ENCODE measurements around the gene PACSIN2. TPM values are rescaled to one million over a fixed set of nuclear protein-coding genes. Genes with fewer than 3 reads are reported as not detected.
"Not testable (repeated sequence)": the region's sequence is repeated elsewhere in the genome, so short reads cannot be mapped to it uniquely, and the experiment has no call there.

Gene PACSIN2
- total RNA-seq, result 100 to 1,000 TPM; 191 to 219 TPM
- long read RNA-seq, transcript PACSIN2-201 (11 exons, 3,249 nt), result major isoform, 201 of 246 reads
- long read RNA-seq, partial matches to known transcripts, result 21 of 246 reads
- long read RNA-seq, other reads (novel, unspliced or antisense), result 24 of 246 reads

GRCh38 chr22:43014869-43015676 lies at the start of gene PACSIN2:
Gene PACSIN2 (minus strand): TSS chr22:43015149. CDS start chr22:42912080, 103,069 bp downstream.
- intact Hi-C loops (cut with DNase I, micrococcal nuclease), result no loop called here
- ATAC-seq, result peak; percentile 90

GRCh38 chr22:43060183-43060582 lies 45.2 kb upstream of the PACSIN2 start:
- ATAC-seq, result peak; percentile 59
- intact Hi-C loops (cut with DNase I, micrococcal nuclease), result no loop called here
- peak in 1 of 2 donors; percentile 21 for DNase-seq

More at GRCh38 chr22:43014869-43015676, at the start of gene PACSIN2:
- peak; percentile 99 to 100 for DNase-seq

- intact Hi-C loops (cut with DNase I, micrococcal nuclease), result no loop called here
- DNase-seq (no peak), ATAC-seq (no peak)
Measured at GRCh38 chr22:43057641-43058040, 42.7 kb upstream of the PACSIN2 start.

GRCh38 chr22:43053176-43053575 lies 38.2 kb upstream of the PACSIN2 start:
- ATAC-seq, result no peak
- intact Hi-C loops (cut with DNase I, micrococcal nuclease), result no loop called here
- no peak for DNase-seq

- ATAC-seq (no peak), DNase-seq (no peak)
- intact Hi-C loops (cut with DNase I, micrococcal nuclease), result no loop called here
Measured at GRCh38 chr22:43050995-43051394, 36.0 kb upstream of the PACSIN2 start.

GRCh38 chr22:43047605-43048004 lies 32.7 kb upstream of the PACSIN2 start:
- ATAC-seq, result no peak
- intact Hi-C loops (cut with DNase I, micrococcal nuclease), result no loop called here
- no peak for DNase-seq

GRCh38 chr22:43044290-43044712 lies 29.4 kb upstream of the PACSIN2 start:
- intact Hi-C loops (cut with DNase I, micrococcal nuclease), result no loop called here
- DNase-seq (no peak), ATAC-seq (no peak)

GRCh38 chr22:43042101-43042780 lies 27.3 kb upstream of the PACSIN2 start:
- no peak for ATAC-seq
- intact Hi-C loops (cut with DNase I, micrococcal nuclease), result no loop called here
- no peak for DNase-seq

- ATAC-seq, result no peak
- DNase-seq, result no peak
- intact Hi-C loops (cut with DNase I, micrococcal nuclease), result loop anchor here (10.0 kb wide), 2 partner anchors 165 to 175 kb away; no protein-coding TSS in a partner anchor
Measured at GRCh38 chr22:43039800-43040199, 24.9 kb upstream of the PACSIN2 start.

GRCh38 chr22:43038325-43038724 lies 23.4 kb upstream of the PACSIN2 start:
- ATAC-seq (no peak), DNase-seq (no peak)
- intact Hi-C loops (cut with DNase I, micrococcal nuclease), result loop anchor here (10.0 kb wide), 2 partner anchors 164 to 174 kb away; no protein-coding TSS in a partner anchor

GRCh38 chr22:43036282-43036829 lies 21.4 kb upstream of the PACSIN2 start:
- intact Hi-C loops (cut with DNase I, micrococcal nuclease), result loop anchor here (10.0 kb wide), 2 partner anchors 162 to 172 kb away; no protein-coding TSS in a partner anchor
- DNase-seq, result peak in 1 of 2 donors; percentile 35
- ATAC-seq, result peak; percentile 43

- ATAC-seq (no peak), DNase-seq (no peak)
- intact Hi-C loops (cut with DNase I, micrococcal nuclease), result loop anchor here (10.0 kb wide), 2 partner anchors 160 to 170 kb away; no protein-coding TSS in a partner anchor
Measured at GRCh38 chr22:43035250-43035649, 20.3 kb upstream of the PACSIN2 start.

GRCh38 chr22:43031617-43032016 lies 16.7 kb upstream of the PACSIN2 start:
- ATAC-seq, result no peak
- intact Hi-C loops (cut with DNase I, micrococcal nuclease), result loop anchor here (10.0 kb wide), 2 partner anchors 157 to 167 kb away; no protein-coding TSS in a partner anchor
- no peak for DNase-seq

GRCh38 chr22:43018615-43019014 lies 3.7 kb upstream of the PACSIN2 start:
- DNase-seq (peak in 1 of 2 donors; percentile 46), ATAC-seq (peak; percentile 40)
- intact Hi-C loops (cut with DNase I, micrococcal nuclease), result no loop called here

GRCh38 chr22:43017525-43018460 lies 2.8 kb upstream of the PACSIN2 start:
- ATAC-seq (no peak), DNase-seq (no peak)
- intact Hi-C loops (cut with DNase I, micrococcal nuclease), result no loop called here

- intact Hi-C loops (cut with DNase I, micrococcal nuclease); DNase-seq; ATAC-seq: not testable (repeated sequence)
Measured at GRCh38 chr22:43016150-43016549, 1.2 kb upstream of the PACSIN2 start.

GRCh38 chr22:43015677-43016042 lies 711 bp upstream of the PACSIN2 start:
- peak; percentile 8 for ATAC-seq
- intact Hi-C loops (cut with DNase I, micrococcal nuclease), result no loop called here
- DNase-seq, result no peak

GRCh38 chr22:43014316-43014868 lies 557 bp downstream of the PACSIN2 start:
- intact Hi-C loops (cut with DNase I, micrococcal nuclease), result no loop called here
- DNase-seq (peak; percentile 64 to 70), ATAC-seq (peak; percentile 44)

Measured in left colon (tissue), 2 donors.